HG03039 (cell line): ENCODE results near the gene MEP1B.

ENCODE experiments used
- ATAC-seq: cut with Tn5 transposase; IDR thresholded peaks from one replicate; pipeline ENCODE4 v1.9.1; 2021; ENCODE audit warnings: mild to moderate bottlenecking, moderate library complexity; ENCODE audit not compliant: unreplicated experiment

The MEP1B gene

GRCh38 chr18:32262092-32262491 lies 72.3 kb downstream of the MEP1B start:
- ATAC-seq: no peak

- ATAC-seq: no peak
These were observed 74.6 kb downstream of the MEP1B start for GRCh38 chr18:32264401-32264800.

GRCh38 chr18:32267463-32267862 lies 77.6 kb downstream of the MEP1B start:
- ATAC-seq: no peak
